ENCODE measurements around the gene PAPPA. TPM values are rescaled to one million over a fixed set of nuclear protein-coding genes. Genes with fewer than 3 reads are reported as not detected.

PAPPA gene
- polyA plus RNA-seq, 1 of the 3 experiments (the other 2 are of a cell fraction) = 44.5 TPM

DNA sequence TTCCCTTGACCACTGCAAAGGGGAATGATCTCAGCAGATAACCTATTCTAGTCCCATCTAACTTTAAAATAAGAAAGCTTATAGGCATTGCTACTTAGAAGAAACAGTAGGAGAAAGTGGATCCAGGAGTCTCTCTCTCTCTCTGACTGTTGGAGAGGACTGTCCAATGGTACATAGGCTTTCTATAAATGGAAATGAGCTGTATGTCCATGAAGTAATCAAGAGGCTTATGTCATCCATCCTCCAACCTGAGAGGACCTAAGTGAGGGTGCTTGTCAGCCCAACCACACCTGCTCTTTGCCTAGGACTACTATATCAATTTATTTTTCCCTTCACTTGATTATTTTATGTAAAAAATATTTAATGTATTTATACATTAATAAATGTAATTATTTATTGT is 172.3 kb downstream of the PAPPA start:
- Histone ChIP-seq H3F3A (replicated peaks; ENCODE audit: insufficient read depth) (peaks cover 16% of the 10 kb centered on the region), H3K9me3 (no peaks in the 10 kb centered on the region), H3K4me1 (ENCODE audit: control insufficient read depth in 1 of 2, insufficient read depth in 2 of 2, low read depth in 1 of 2, low read length in 1 of 2) (peaks cover 6 to 14% of the 10 kb centered on the region in 2 experiments), H3K36me3 (replicated peaks in 1 of 2; ENCODE audit: control insufficient read depth in 1 of 2, insufficient read depth in 2 of 2, low read length in 1 of 2) (peaks cover 0 to 42% of the 10 kb centered on the region in 2 experiments), H4K20me1 (ENCODE audit: insufficient read depth) (peaks cover 60% of the 10 kb centered on the region), H2AFZ (ENCODE audit: low read depth) (no peak overlapping the region), H3K79me2 (ENCODE audit: insufficient read depth) (peaks cover 33% of the 10 kb centered on the region; the same call in 1 of the 2 replicates), H3K4me2 (no peak overlapping the region), H3K9me2 (no peaks in the 10 kb centered on the region), H3K4me3 (ENCODE audit: low read depth in 2 of 2, low read length in 1 of 2) (no peak overlapping the region), H3K9ac (no peak overlapping the region), H3K27me3 (ENCODE audit: insufficient read depth) (no peaks in the 10 kb centered on the region), H3K27ac (ENCODE audit: low read depth in 2 of 2, low read length in 1 of 2) (no peak overlapping the region)
- TF ChIP-seq POLR2AphosphoS5 (IDR thresholded peaks at IDR 0.05; ENCODE audit: low read depth, low read length) (no peak), ELF1 (IDR thresholded peaks at IDR 0.05) (no peak), TCF12 (IDR thresholded peaks at IDR 0.05) (no peak)
- no peak for DNase-seq
- CTCF ChIA-PET = interaction anchor here (1.7 kb wide), 1 partner anchor 10 kb away, joined by 4 read pairs; no protein-coding TSS in a partner anchor
- POLR2A ChIA-PET = no interaction called here

DNA sequence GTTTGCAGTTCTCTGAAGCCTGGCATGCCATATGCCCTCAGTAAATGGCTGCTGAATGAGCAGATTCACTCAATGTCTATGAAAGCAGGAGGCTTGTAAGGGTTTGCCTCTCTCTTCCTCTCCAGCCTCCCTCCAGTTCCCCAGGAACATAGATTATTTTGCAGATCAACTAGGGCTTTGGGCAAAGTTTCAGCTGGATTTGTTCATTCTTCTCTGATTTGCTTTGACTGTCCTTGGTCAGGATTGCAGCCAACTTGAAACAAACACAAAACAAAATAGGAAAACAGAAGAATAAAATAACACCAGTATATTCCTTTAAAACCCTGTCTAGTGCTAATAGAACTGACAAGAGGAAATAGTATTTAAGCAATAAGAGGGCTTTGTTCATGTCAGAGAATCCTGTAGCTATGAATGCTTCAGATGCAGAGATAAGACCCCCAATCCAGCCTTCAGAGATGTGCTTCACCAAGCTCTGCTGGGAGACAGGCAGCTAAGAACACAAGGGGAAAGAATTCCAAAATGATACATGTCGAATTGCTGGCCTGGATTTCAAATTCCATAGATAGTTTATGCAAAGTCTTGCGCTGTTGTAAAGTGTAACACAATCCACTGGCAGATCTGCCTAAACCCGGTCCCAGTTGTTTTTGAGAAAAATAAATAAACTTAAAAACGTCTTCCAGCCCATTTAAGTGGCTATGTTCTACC is 174.3 kb downstream of the PAPPA start:
- peaks cover 4 to 9% of the 10 kb centered on the region in 2 experiments for H3K4me1 ChIP-seq (ENCODE audit: control insufficient read depth in 1 of 2, insufficient read depth in 2 of 2, low read depth in 1 of 2, low read length in 1 of 2)
- H3K9me2 ChIP-seq = no peaks in the 10 kb centered on the region
- TF ChIP-seq CHD2 (IDR thresholded peaks at IDR 0.05; ENCODE audit: low read length, partially characterized antibody) (no peak), EP300 (IDR thresholded peaks at IDR 0.05; ENCODE audit: borderline replicate concordance in 1 of 2, low read depth in 1 of 2, low read length in 1 of 2) (no peak), FOXJ3 (CRISPR knock-in tag; IDR thresholded peaks at IDR 0.05) (no peak), TCF12 (IDR thresholded peaks at IDR 0.05) (no peak), TEAD4 (IDR thresholded peaks at IDR 0.05; ENCODE audit: borderline replicate concordance, insufficient read depth) (no peak), ELF1 (IDR thresholded peaks at IDR 0.05) (no peak), GATA2 (CRISPR knock-in tag; IDR thresholded peaks at IDR 0.05) (no peak), RFX5 (IDR thresholded peaks at IDR 0.05; ENCODE audit: low read length) (no peak), RXRA (IDR thresholded peaks at IDR 0.05; ENCODE audit: borderline replicate concordance, low read depth) (no peak), RCOR1 (IDR thresholded peaks at IDR 0.05; ENCODE audit: low read length) (no peak), YY1 (IDR thresholded peaks at IDR 0.05; ENCODE audit: low read depth) (no peak), NFIC (IDR thresholded peaks at IDR 0.05; ENCODE audit: borderline replicate concordance) (no peak), GABPA (IDR thresholded peaks at IDR 0.05; ENCODE audit: low read depth) (no peak), SIN3A (IDR thresholded peaks at IDR 0.05; ENCODE audit: borderline replicate concordance, low read depth, low read length) (no peak), TAF1 (IDR thresholded peaks at IDR 0.05; ENCODE audit: borderline replicate concordance, low read depth, low read length) (no peak)
- TF ChIP-seq, protein P1, sequence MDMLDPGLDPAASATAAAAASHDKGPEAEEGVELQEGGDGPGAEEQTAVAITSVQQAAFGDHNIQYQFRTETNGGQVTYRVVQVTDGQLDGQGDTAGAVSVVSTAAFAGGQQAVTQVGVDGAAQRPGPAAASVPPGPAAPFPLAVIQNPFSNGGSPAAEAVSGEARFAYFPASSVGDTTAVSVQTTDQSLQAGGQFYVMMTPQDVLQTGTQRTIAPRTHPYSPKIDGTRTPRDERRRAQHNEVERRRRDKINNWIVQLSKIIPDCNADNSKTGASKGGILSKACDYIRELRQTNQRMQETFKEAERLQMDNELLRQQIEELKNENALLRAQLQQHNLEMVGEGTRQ (IDR thresholded peaks at IDR 0.05; ENCODE audit: borderline replicate concordance, low read depth, low read length) = no peak
- TF ChIP-seq, protein P2, sequence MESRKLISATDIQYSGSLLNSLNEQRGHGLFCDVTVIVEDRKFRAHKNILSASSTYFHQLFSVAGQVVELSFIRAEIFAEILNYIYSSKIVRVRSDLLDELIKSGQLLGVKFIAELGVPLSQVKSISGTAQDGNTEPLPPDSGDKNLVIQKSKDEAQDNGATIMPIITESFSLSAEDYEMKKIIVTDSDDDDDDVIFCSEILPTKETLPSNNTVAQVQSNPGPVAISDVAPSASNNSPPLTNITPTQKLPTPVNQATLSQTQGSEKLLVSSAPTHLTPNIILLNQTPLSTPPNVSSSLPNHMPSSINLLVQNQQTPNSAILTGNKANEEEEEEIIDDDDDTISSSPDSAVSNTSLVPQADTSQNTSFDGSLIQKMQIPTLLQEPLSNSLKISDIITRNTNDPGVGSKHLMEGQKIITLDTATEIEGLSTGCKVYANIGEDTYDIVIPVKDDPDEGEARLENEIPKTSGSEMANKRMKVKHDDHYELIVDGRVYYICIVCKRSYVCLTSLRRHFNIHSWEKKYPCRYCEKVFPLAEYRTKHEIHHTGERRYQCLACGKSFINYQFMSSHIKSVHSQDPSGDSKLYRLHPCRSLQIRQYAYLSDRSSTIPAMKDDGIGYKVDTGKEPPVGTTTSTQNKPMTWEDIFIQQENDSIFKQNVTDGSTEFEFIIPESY (IDR thresholded peaks at IDR 0.05; ENCODE audit: borderline replicate concordance, low read depth) = no peak
- TF ChIP-seq, protein P3, sequence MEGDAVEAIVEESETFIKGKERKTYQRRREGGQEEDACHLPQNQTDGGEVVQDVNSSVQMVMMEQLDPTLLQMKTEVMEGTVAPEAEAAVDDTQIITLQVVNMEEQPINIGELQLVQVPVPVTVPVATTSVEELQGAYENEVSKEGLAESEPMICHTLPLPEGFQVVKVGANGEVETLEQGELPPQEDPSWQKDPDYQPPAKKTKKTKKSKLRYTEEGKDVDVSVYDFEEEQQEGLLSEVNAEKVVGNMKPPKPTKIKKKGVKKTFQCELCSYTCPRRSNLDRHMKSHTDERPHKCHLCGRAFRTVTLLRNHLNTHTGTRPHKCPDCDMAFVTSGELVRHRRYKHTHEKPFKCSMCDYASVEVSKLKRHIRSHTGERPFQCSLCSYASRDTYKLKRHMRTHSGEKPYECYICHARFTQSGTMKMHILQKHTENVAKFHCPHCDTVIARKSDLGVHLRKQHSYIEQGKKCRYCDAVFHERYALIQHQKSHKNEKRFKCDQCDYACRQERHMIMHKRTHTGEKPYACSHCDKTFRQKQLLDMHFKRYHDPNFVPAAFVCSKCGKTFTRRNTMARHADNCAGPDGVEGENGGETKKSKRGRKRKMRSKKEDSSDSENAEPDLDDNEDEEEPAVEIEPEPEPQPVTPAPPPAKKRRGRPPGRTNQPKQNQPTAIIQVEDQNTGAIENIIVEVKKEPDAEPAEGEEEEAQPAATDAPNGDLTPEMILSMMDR (IDR thresholded peaks at IDR 0.05) = no peak
- TF ChIP-seq, protein P4, sequence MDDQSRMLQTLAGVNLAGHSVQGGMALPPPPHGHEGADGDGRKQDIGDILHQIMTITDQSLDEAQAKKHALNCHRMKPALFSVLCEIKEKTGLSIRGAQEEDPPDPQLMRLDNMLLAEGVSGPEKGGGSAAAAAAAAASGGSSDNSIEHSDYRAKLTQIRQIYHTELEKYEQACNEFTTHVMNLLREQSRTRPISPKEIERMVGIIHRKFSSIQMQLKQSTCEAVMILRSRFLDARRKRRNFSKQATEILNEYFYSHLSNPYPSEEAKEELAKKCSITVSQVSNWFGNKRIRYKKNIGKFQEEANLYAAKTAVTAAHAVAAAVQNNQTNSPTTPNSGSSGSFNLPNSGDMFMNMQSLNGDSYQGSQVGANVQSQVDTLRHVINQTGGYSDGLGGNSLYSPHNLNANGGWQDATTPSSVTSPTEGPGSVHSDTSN (IDR thresholded peaks at IDR 0.05) = no peak
- H3K4me3 ChIP-seq (ENCODE audit: low read depth in 2 of 2, low read length in 1 of 2) = no peak overlapping the region
- H3K9me3 ChIP-seq = no peaks in the 10 kb centered on the region
- H4K20me1 ChIP-seq (ENCODE audit: insufficient read depth) = peaks cover 48% of the 10 kb centered on the region
- CTCF ChIA-PET = no interaction called here
- peaks cover 18% of the 10 kb centered on the region for H3F3A ChIP-seq (replicated peaks; ENCODE audit: insufficient read depth)
- H3K9ac ChIP-seq = no peak overlapping the region
- H3K36me3 ChIP-seq (replicated peaks in 1 of 2; ENCODE audit: control insufficient read depth in 1 of 2, insufficient read depth in 2 of 2, low read length in 1 of 2) = peaks cover 16 to 55% of the 10 kb centered on the region in 2 experiments
- H3K4me2 ChIP-seq = no peak overlapping the region
- H3K79me2 ChIP-seq (ENCODE audit: insufficient read depth) = peaks cover 24% of the 10 kb centered on the region; the same call in 1 of the 2 replicates
- H3K27ac ChIP-seq (ENCODE audit: low read depth in 2 of 2, low read length in 1 of 2) = peak overlapping the region; percentile 22 to 27; a peak in 2 of 4 replicates
- WGBS (ENCODE audit: low lambda C conversion rate) = 68% methylated on average over 4 of the region's 4 CpGs
- POLR2A ChIA-PET = no interaction called here
- H3K27me3 ChIP-seq (ENCODE audit: insufficient read depth) = no peaks in the 10 kb centered on the region
- H2AFZ ChIP-seq (ENCODE audit: low read depth) = no peak overlapping the region
- DNase-seq = no peak
